SHP77 treated with DMSO at 0.1 percent for 48 hours (cell line): ENCODE results near the gene KRT36.

Source experiments
- DNase-seq: peaks from one replicate; lab custom pipeline; 2025; lab: John Stamatoyannopoulos, UW

The KRT36 gene

GRCh38 chr17:41489531-41489930 lies at the start of gene KRT36:
Gene KRT36 (minus strand): TSS chr17:41489910. CDS start chr17:41489864, 46 bp downstream.
- DNase-seq = no peak

GRCh38 chr17:41539071-41539492 lies 49.4 kb upstream of the KRT36 start:
- DNase-seq = no peak

- DNase-seq = no peak
Observed at GRCh38 chr17:41538565-41538991, 48.9 kb upstream of the KRT36 start.

- no peak for DNase-seq
Observed at GRCh38 chr17:41537990-41538389, 48.3 kb upstream of the KRT36 start.

- no peak for DNase-seq
Observed at GRCh38 chr17:41537614-41537954, 47.9 kb upstream of the KRT36 start.

GRCh38 chr17:41536741-41537613 lies 47.3 kb upstream of the KRT36 start:
- no peak for DNase-seq

GRCh38 chr17:41535764-41536481 lies 46.2 kb upstream of the KRT36 start:
- DNase-seq = no peak

- no peak for DNase-seq
Observed at GRCh38 chr17:41534899-41535546, 45.3 kb upstream of the KRT36 start.

GRCh38 chr17:41533613-41534012 lies 43.9 kb upstream of the KRT36 start:
- no peak for DNase-seq

- no peak for DNase-seq
Observed at GRCh38 chr17:41532947-41533570, 43.3 kb upstream of the KRT36 start.

- DNase-seq = no peak
Observed at GRCh38 chr17:41531993-41532392, 42.3 kb upstream of the KRT36 start.

- DNase-seq = no peak
Observed at GRCh38 chr17:41530062-41531048, 40.6 kb upstream of the KRT36 start.

- DNase-seq = no peak
Observed at GRCh38 chr17:41529491-41529915, 39.8 kb upstream of the KRT36 start.

GRCh38 chr17:41528959-41529353 lies 39.2 kb upstream of the KRT36 start:
- no peak for DNase-seq

- no peak for DNase-seq
Observed at GRCh38 chr17:41527063-41528023, 37.6 kb upstream of the KRT36 start.

GRCh38 chr17:41524261-41524660 lies 34.6 kb upstream of the KRT36 start:
- DNase-seq = no peak

- DNase-seq = no peak
Observed at GRCh38 chr17:41523787-41524186, 34.1 kb upstream of the KRT36 start.

GRCh38 chr17:41523225-41523593 lies 33.5 kb upstream of the KRT36 start:
- DNase-seq = no peak

GRCh38 chr17:41522301-41523224 lies 32.9 kb upstream of the KRT36 start:
- no peak for DNase-seq
